Measurements from ENCODE around the gene GTF3C2. TPM values are rescaled to one million over a fixed set of nuclear protein-coding genes. Genes with fewer than 3 reads are reported as not detected.

GTF3C2 gene
- total RNA-seq, 1 experiment from 2014 or later = 109 TPM

GRCh38 chr2:27351802-27352598 is 4.6 kb downstream of the GTF3C2 start:
- peaks cover 12 to 31% of the 10 kb centered on the region in 2 experiments for H3K4me1 Mint-ChIP-seq
- no peak overlapping the region for H3K56ac ChIP-seq (ENCODE audit: insufficient read length, low read depth, low read length)
- H3K23ac ChIP-seq (ENCODE audit: insufficient read length, low read depth, low read length) = no peak overlapping the region
- H3K9me3 ChIP-seq (ENCODE audit: control insufficient read depth, low read depth, low read length) = no peaks in the 10 kb centered on the region
- no peak overlapping the region for H3K27ac ChIP-seq (ENCODE audit: insufficient read length, low read depth, low read length)
- H3K79me2 ChIP-seq (ENCODE audit: insufficient read depth, low read length) = peaks cover 45% of the 10 kb centered on the region; the same call in 1 of the 2 replicates
- no peak overlapping the region for H2AK5ac ChIP-seq (ENCODE audit: insufficient read length, low read length)
- TF ChIP-seq, protein P1, sequence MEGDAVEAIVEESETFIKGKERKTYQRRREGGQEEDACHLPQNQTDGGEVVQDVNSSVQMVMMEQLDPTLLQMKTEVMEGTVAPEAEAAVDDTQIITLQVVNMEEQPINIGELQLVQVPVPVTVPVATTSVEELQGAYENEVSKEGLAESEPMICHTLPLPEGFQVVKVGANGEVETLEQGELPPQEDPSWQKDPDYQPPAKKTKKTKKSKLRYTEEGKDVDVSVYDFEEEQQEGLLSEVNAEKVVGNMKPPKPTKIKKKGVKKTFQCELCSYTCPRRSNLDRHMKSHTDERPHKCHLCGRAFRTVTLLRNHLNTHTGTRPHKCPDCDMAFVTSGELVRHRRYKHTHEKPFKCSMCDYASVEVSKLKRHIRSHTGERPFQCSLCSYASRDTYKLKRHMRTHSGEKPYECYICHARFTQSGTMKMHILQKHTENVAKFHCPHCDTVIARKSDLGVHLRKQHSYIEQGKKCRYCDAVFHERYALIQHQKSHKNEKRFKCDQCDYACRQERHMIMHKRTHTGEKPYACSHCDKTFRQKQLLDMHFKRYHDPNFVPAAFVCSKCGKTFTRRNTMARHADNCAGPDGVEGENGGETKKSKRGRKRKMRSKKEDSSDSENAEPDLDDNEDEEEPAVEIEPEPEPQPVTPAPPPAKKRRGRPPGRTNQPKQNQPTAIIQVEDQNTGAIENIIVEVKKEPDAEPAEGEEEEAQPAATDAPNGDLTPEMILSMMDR (conservative IDR thresholded peaks at IDR 0.05) = no peak
- peaks cover 2% of the 10 kb centered on the region; the same call in 1 of the 2 replicates for H3K4me1 ChIP-seq (ENCODE audit: insufficient read depth, low read length)
- no peak overlapping the region for H2BK15ac ChIP-seq (ENCODE audit: low read depth, low read length)
- H3K23me2 ChIP-seq (ENCODE audit: insufficient read length, low read depth, low read length, poor library complexity, severe bottlenecking) = no peaks in the 10 kb centered on the region
- H3K79me1 ChIP-seq (ENCODE audit: insufficient read depth, low read depth, low read length, poor library complexity, severe bottlenecking) = peaks cover 6% of the 10 kb centered on the region
- H3K4ac ChIP-seq (ENCODE audit: low read depth, low read length) = no peak overlapping the region
- H4K20me1 ChIP-seq (ENCODE audit: control insufficient read depth, insufficient read depth, insufficient read length) = peaks cover 4% of the 10 kb centered on the region
- H3T11ph ChIP-seq (ENCODE audit: low read length) = no peak overlapping the region
- H3K9me3 Mint-ChIP-seq = peaks cover 2 to 6% of the 10 kb centered on the region in 2 experiments; a peak in 4 of 5 replicates
- peak overlapping the region in 2 of 3 experiments; percentile 1 to 25; a peak in 3 of 7 replicates for H3K27ac Mint-ChIP-seq
- H2BK20ac ChIP-seq (ENCODE audit: low read depth, low read length, poor library complexity, severe bottlenecking) = no peak overlapping the region
- no peak overlapping the region for H2BK12ac ChIP-seq (ENCODE audit: insufficient read length, low read depth, low read length)
- H3K9ac ChIP-seq (ENCODE audit: extremely low read depth, insufficient read length, low read length) = no peak overlapping the region
- no CpG with 5 or more reads among the region's 6 CpGs for WGBS (ENCODE audit: extremely low coverage, insufficient read length, low lambda C conversion rate)
- H3K4me3 Mint-ChIP-seq = no peak overlapping the region
- no peak overlapping the region for H4K8ac ChIP-seq (replicated peaks; ENCODE audit: insufficient read length, low read depth, low read length)
- H4K5ac ChIP-seq (ENCODE audit: insufficient read length, low read depth, low read length) = no peak overlapping the region
- no peak overlapping the region for H3K4me2 ChIP-seq (ENCODE audit: insufficient read depth, insufficient read length, low read length)
- H3K27me3 Mint-ChIP-seq (ENCODE audit: low read depth) = no peaks in the 10 kb centered on the region
- H2BK5ac ChIP-seq (ENCODE audit: insufficient read length, low read length) = no peak overlapping the region
- H2BK120ac ChIP-seq (ENCODE audit: low read depth, low read length, poor library complexity, severe bottlenecking) = no peak overlapping the region
- H3K18ac ChIP-seq (ENCODE audit: insufficient read length, low read depth, low read length) = no peak overlapping the region
- no peak overlapping the region for H4K91ac ChIP-seq (ENCODE audit: insufficient read length, low read depth, low read length)
- no peak overlapping the region for H2AFZ ChIP-seq (ENCODE audit: low read length)
- H3K14ac ChIP-seq (ENCODE audit: insufficient read depth, low read length) = no peak overlapping the region
- no peak for DNase-seq
- H3K36me3 Mint-ChIP-seq (ENCODE audit: insufficient read depth in 1 of 3, low read depth in 3 of 3) = peaks cover 5 to 23% (median 14%) of the 10 kb centered on the region in 3 experiments
- H3K27me3 ChIP-seq (ENCODE audit: insufficient read depth, low read length) = no peaks in the 10 kb centered on the region
